DMS79 treated with DMSO at 0.1 percent for 48 hours (cell line): Measurements from ENCODE around the gene MUC7.
"Not testable (repeated sequence)": the region's sequence is repeated elsewhere in the genome, so short reads cannot be mapped to it uniquely, and the experiment has no call there.

Experiments
- DNase-seq: peaks from one replicate; lab custom pipeline; 2025; lab: John Stamatoyannopoulos, UW

Gene MUC7

DNA sequence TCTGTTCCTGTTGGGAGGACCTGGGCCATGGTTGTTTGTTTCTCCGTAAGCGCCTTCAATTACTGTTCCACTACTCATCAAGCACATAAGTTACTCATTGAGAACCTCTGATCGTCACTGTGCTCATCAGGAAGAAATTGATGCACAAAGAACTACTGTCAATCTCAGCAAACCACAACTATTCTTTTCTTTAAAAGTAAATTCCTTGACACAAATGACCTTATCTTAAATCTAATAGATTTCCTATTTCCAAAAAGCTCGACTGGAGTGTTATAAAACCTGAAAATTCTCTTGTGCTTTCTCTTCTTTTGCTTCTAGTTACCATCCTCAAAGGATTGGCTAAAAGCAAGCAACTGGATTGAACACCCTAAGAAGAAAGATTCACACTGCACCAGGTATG lies at the start of gene MUC7:
Gene MUC7, plus strand, starts transcription at position 301 of the 400 bp plus-strand sequence. CDS start 1,825 bp downstream, outside the sequence.
- DNase-seq: no peak

DNA sequence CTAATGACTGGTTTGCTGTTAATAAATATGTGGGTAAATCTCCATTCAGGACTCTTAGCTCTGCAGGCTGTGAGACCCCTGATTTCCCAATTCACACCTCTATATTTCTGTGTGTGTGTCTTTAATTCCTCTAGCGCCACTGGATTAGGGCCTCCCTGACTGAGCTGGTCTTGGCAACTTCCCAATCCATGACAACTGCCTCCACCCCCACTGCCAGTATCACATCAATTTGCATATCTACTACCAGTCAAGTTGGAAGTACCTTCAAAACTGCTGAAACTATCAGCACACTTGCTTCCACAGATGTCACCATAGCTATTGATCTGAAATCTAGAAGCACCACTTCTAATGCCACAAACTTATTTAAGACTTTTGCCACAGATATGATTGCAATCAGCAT lies 46.7 kb upstream of the MUC7 start:
- no peak for DNase-seq

GRCh38 chr4:70426789-70427188 lies 45.2 kb upstream of the MUC7 start:
- no peak for DNase-seq

DNA sequence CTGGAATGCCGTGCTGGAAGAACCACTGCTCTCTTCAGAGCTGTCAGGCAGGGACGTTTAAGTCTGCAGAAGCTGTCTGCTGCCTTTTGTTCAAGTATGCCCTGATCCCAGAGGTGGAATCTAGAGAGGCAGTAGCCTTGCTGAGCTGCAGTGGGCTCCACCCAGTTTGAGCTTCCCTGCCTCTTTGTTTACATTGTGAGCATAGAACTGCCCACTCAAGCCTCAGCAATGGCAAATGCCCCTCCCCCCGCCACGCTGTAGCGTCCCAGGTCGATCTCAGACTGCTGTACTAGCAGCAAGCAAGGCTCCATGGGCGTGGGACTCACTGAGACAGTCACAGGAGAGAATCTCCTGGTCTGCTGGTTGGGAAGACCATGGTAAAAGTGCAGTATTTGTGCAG lies 34.8 kb upstream of the MUC7 start:
- DNase-seq: no peak

- DNase-seq: no peak
Observed at GRCh38 chr4:70442474-70442873, 29.5 kb upstream of the MUC7 start.

GRCh38 chr4:70443329-70443728 lies 28.7 kb upstream of the MUC7 start:
- no peak for DNase-seq

GRCh38 chr4:70449220-70449619 lies 22.8 kb upstream of the MUC7 start:
- DNase-seq: no peak

- DNase-seq: no peak
Observed at GRCh38 chr4:70452946-70453345, 19.1 kb upstream of the MUC7 start.

GRCh38 chr4:70463335-70463734 lies 8.7 kb upstream of the MUC7 start:
- DNase-seq: no peak

- DNase-seq: no peak
Observed at GRCh38 chr4:70473679-70474078, 1.7 kb downstream of the MUC7 start.

DNA sequence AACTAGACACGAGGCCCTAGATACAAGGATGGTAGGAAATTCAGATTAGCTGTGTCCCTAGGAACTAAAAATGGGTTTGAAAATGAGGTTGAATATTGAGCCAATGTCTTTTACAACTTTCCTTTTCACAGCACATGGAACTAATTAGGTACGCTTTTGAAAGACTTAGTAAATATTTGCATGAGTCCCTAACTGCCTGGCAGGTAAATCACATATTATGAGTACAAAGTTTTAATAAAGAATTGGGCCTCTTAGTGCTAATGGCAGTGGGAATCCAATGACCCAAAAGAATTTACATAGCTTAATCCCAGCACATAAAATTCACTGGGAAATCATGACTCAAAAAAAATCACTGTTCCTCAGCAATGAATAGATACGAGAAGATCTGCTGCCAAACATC lies 16.8 kb downstream of the MUC7 start:
- no peak for DNase-seq

- DNase-seq: no peak
Observed at GRCh38 chr4:70496231-70496630, 24.2 kb downstream of the MUC7 start.

GRCh38 chr4:70501838-70502237 lies 29.8 kb downstream of the MUC7 start:
- DNase-seq: not testable (repeated sequence)

GRCh38 chr4:70504733-70505132 lies 32.7 kb downstream of the MUC7 start:
- DNase-seq: no peak

- DNase-seq: peak; percentile 3
Observed at GRCh38 chr4:70505151-70505748, 33.3 kb downstream of the MUC7 start.

DNA sequence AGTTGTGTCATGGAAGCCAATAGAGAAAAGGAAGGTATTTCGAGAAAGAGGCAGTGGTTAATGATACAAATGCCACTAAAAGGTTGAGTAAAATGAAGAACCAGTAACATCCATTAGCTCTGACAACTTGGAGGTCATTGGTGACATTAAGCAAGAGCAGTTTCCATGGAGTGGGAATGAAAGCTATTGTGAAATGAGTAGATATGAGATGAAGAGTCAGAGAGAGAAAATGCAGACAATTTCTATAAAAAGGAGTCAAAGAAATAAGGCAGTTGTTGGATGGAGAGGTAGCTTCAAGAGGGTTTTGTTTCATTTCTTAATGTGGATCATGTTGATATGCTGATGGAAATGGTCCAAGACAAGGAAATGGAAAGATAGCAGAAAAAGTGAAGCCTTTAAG lies 36.8 kb downstream of the MUC7 start:
- DNase-seq: no peak

DNA sequence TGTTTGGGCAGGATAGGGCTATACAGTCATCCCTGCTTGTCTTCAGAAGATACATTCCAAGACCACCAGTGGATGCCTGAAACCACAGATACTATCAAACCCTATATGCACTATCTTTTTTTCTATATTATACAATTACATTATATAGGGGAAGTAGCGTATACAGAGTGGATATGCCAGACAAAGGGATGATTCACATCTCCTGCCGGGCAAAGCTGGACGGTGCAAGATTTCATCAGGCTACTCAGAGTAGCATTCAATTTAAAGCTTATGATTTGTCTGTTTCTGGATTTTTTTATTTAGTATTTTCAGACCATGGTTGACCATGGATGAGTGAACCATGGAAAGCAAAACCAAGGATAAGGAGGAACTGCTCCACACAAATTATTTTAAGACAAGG lies 39.4 kb downstream of the MUC7 start:
- DNase-seq: no peak

DNA sequence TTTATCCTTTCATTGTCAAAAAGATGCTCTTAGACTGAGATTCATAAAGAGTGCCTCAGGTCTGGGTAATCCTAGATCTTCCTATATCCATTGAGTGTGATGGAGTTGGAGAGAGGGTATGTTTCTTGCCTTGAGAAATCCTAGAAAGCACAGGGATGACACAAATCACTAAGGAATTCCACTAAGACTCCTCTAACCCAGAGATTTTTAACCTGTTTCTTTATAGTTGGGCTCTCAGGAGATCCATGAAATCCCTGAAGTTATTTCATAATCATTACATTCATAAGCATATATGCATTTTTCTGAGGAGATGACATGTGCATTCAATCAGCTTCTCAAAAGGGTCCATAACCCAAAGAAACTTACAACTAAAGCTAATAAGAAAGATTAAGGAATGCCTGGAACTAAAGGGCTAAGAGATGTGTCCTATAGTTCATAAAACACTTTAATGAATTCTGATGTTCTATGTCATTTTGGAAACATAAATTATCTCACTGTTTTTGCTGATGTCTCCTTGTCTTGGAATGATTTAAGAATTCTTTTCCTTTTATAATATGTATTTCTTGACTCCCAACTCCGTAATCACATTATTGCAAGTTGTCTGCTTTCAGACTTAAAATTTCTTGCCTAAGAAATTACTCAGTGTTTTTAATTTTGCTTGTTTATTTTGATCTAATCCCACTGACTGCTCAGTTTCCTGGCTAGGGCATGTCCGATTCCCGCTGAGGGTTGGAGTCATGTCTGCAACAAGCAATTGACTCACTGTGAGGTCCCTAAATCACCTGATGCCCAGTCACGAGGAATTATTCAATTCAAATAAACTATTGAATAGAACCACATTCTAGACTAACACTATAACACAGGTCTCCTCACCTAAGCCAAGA lies 43.6 kb downstream of the MUC7 start:
- DNase-seq: no peak

GRCh38 chr4:70518269-70518668 lies 46.3 kb downstream of the MUC7 start, which contains the start of gene AMTN:
TSS of gene AMTN (plus strand) at chr4:70518569. CDS start at chr4:70518778, 209 bp downstream.
- DNase-seq: no peak

DNA sequence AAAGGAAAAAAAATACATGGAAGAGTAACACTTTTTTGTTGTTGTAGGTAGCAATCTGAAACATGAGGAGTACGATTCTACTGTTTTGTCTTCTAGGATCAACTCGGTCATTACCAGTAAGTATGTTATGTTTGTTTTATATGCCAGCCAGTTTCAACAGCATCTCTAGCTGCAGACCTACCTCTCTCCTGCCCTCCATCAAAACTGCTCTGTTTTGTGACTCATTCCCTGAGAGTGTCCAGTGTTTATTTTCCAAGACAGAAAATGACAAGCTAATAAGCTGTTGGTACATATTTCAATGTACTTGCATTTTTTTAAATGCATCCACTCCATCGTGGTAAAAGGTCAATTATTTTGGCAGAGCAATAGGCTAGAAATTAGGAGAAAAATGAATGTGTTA lies 46.7 kb downstream of the MUC7 start:
- DNase-seq: no peak

- DNase-seq: no peak
Observed at GRCh38 chr4:70522626-70523025, 50.6 kb downstream of the MUC7 start.

DNA sequence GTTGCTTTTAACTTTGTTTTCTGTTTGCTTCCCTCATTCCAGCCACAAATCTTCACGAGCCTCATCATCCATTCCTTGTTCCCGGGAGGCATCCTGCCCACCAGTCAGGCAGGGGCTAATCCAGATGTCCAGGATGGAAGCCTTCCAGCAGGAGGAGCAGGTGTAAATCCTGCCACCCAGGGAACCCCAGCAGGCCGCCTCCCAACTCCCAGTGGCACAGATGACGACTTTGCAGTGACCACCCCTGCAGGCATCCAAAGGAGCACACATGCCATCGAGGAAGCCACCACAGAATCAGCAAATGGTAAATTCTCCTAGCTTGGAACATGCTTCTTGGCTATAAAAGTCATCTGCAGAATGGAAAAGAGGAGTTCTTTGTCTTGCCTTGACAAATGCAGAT lies 59.0 kb downstream of the MUC7 start:
- no peak for DNase-seq

DNA sequence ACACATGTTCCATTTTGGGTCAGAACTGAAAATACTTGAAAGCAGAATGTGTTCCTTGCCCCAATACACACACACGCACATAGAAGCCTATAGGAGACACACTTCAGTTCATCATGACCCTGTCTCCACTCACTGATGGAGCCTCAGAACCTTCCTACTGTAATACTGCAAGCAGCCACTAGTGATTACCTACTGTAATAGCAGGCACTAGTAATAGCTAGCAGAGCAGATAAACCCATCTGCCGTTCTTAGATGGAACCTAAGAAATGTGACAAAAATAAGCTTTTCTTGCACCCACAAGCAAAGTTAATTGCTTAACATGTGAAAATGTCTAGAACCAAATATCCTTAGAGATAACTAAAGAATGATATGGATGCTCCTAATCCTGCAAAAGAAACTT lies 60.0 kb downstream of the MUC7 start:
- DNase-seq: no peak
